Measurements from ENCODE around the gene FRMD5.

DNA sequence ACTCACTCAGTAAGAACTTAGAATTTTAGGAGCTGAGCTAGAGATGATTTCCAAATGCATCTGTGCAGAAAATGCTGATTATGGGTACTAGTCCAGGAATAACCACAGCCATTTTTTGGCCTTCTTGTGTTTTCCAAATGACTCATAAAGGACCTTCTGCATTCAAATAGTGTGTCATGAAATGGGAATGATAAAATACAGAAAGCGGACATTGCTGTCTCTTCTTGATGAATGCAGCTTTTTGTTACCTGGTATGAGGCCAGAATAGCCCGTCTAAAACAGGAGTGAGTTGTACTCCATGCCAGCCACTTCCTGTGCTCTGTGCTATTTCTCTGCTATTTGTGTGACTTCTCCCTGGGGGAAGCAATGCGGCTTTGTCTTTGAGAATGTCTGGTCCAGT, 20.5 kb upstream of the FRMD5 start:
- TF ChIP-seq, protein P1, sequence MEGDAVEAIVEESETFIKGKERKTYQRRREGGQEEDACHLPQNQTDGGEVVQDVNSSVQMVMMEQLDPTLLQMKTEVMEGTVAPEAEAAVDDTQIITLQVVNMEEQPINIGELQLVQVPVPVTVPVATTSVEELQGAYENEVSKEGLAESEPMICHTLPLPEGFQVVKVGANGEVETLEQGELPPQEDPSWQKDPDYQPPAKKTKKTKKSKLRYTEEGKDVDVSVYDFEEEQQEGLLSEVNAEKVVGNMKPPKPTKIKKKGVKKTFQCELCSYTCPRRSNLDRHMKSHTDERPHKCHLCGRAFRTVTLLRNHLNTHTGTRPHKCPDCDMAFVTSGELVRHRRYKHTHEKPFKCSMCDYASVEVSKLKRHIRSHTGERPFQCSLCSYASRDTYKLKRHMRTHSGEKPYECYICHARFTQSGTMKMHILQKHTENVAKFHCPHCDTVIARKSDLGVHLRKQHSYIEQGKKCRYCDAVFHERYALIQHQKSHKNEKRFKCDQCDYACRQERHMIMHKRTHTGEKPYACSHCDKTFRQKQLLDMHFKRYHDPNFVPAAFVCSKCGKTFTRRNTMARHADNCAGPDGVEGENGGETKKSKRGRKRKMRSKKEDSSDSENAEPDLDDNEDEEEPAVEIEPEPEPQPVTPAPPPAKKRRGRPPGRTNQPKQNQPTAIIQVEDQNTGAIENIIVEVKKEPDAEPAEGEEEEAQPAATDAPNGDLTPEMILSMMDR (IDR thresholded peaks at IDR 0.05) = no peak
- TF ChIP-seq EP300 (IDR thresholded peaks at IDR 0.05) = no peak
